DMS 273 treated with DMSO at 0.1 percent for 48 hours (cell line): ENCODE data around the gene TTF1.
"Not testable (repeated sequence)": the region's sequence is repeated elsewhere in the genome, so short reads cannot be mapped to it uniquely, and the experiment has no call there.

Experiments used
- DNase-seq: peaks from one replicate; lab custom pipeline; 2025; lab: John Stamatoyannopoulos, UW

The TTF1 gene

DNA sequence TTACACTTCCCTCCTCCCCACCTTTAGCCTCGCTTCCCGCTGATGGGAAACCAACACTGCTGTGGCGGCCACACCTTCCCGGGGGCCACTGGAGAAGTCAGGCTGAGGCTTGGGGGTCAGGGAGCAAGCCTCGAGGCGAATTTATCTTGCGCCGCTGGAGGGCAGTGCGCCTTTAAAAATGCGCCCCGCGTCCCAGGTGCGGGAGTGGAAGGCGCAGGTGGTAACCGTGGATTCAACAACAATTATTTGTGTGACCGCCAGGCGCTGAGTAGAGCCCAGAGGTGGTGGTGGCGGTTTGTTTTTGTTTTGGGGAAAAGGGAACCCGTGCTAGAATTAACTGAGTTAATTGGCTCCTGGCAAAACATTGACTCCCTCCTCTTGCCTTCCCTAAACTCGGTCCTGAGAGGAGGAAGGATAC is 4.5 kb upstream of the TTF1 start:
- DNase-seq, result peak; percentile 12

DNA sequence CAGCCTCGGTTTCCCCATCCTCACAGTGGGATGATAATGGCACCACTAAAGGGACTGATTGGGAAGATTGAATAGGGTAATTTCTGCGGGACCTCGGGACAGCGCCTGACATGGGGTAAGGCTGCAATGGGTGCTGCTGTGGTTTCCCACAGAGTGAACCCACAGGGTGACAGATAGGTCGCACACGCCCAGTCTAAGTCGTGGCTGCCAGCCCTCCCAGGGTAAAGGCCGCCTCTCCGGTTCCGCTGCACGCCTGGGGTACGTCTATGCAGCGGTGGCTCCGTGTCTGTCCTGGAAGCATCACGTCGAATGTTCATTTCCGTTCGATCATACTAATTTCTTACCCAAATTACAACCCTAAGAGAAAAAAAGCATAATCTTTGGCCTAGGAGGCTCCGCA is 4.0 kb upstream of the TTF1 start:
- no peak for DNase-seq

DNA sequence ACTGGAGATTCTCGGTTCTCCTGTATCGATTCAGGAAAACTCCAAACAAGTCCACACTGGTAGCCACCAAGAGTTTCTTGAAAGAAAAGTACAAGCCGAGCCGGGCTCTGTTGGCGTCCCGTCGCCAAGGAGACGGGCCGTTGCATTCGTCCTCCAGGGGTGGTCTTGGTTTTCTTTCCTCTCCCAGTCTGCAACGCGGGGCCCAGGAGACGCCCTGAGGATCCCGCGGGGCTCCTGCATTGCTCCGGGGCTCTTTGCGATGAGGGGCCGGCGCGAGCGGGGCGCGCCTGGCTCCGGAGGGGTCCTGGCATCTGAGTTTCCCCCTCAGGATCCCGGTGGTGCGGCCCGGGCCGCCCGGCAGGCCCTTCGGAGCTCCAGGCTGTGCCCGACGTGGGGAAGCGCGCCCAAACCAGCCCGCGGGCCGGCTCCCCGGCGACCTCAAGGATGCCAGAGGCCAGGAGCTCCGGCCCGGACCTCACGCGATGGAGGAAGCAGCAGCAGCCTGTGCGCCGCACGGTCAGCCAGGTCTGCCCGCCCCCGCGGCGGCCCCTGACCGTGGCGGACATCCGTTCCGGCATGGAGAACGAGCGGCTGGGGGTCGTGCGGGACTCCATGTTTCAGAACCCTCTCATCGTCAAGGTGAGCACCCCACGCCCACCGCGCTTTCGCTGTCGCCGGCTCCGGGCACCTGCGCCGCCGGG is 3.3 kb upstream of the TTF1 start, which contains the start of gene CFAP77:
Gene CFAP77 (plus strand): TSS at position 384 of the 701 bp plus-strand sequence. CDS start 61 bp downstream, at position 445.
- no peak for DNase-seq

DNA sequence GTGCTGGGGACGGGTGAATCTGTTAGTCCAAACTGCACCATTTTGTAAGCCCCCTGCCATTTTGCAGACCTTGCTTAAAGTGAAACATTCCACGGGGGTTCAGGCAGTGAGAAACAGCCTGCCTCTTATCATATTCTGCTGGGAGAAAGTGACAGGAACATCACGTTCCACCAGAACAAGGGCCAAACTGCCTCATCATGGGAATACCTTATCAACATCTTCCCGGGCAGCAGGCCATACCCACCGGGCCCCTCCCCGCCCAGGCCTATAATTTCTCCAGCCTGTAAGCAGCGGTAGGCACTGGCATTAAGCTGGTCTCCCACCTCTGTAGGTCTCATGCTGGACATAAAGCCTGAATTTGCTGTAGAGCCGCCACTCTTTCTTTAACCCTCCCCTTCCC is 1.9 kb upstream of the TTF1 start:
- DNase-seq, result no peak

DNA sequence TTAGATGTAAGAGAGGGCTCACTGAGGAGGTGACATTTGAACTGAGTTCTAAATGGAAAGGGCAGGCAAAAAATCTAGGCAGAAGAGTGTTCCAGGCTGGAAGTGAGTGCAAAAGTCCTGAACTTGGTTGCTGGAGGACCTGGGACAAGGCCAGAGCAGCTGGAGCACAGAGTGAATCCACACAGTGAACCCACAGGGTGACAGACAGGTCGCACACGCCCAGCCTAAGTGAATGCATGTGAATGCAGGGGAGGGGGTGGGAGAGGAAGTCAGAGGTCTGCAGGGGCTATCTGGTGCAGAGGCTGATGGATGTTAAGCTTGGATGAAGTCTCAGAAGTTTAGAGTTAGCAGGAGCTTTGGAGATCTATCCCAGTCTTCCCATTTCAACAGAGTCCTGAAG is 556 bp upstream of the TTF1 start:
- DNase-seq, result no peak

DNA sequence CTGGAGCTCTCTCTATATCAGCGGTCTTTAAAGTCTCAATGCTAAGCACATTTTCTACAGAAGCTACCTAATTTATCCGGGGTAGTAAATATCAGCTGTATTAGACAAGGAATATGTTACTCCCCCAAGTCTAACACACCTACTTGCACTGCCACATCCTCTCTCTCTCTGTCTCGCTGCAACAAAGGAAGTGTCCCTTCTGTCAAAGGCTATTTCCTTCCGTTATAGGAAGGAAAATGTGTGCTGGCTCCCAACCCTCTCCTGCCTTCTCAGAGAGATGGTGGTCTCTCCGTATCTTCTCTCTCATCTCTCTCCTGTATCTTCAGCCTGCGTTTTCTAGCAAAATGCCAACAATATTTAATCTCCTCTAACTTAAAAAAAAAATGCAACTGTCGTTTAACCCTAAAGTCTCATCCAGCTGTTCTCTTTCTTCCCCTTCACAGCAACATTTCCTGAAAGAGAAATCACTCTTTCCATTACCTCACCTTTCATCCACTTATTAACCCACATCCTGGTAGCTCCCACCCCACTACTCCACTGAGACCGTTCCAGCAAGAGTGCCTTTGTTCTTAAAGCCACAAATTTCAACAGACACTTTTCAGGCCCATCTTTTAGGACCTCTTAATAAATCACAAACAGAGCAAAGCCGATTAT is 2.3 kb downstream of the TTF1 start:
- no peak for DNase-seq

DNA sequence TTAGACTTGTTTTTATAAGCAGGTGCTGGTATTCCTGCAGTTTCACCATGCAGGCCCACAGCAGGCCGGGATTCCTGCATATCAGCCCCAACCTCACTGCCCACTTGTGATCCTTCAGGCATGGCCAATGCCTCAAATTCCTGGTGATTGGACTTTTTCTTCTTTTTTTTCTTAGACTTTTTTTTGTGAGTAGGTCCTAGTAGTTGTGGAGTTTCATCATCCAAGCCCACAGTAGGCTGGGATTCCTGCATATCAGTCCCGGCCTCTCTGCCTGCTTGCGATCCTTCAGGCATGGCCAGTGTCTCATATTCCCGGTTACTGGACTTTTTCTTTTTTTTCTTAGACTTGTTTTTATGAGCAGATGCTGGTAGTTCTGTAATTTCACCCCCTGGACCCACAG is 4.8 kb downstream of the TTF1 start:
- DNase-seq, result no peak

DNA sequence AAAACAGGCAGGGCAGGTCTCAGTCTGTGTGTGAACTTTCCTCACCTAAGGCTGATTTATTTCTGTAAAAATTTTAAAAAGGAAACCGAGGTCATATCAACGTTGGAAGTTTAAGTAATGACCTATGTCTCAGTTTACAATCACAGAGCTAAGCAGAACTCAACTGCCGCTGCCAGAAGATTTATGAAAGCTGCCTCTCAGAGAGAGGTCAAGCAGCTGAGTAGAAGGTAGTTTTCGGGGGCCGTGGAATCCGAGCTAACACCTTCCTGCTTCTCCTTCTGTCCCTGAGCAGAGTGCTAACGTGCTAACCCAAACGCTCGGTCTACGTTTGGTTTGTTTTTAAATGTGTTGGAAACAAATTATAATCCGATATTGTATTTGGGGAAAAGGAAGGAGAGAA is 11.1 kb downstream of the TTF1 start:
- no peak for DNase-seq

DNA sequence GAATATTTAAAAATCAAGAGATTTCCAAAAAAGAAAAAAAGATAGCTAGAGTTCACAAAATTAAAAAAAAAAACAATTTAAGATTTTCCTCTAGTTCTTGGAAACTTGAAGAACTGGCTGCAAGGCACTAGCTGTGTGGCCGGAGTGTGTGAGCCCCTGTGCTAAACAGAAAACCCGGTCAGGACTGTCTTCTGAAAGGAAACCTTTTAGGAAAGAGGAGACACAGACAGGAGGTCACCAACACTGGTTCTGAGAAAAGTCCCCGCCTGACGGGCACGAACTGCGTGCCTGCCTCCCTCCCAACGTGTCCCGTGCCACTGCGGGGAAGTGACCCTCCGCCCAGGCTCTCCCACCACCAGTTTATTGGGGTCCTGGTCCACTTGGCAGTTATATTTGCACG is 15.2 kb downstream of the TTF1 start:
- DNase-seq, result no peak

DNA sequence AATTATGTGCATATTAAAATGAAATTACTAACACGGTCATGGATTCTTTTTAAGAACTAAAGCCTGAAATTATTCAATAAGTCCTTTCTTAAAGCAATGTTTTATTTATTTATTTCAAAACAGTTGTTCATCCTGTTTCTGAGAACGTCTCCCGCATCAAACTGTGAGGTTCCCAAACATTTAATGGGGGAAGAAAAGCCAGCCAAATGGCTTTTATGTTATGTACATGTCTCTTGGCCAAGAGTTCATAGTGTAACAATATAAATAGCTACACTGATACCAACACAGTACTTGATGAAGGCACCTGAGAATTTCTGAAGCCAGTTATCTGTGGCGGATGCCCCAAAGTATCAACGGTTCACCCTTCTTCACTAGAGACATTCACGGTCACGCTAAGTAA is 15.7 kb downstream of the TTF1 start:
- DNase-seq, result no peak

DNA sequence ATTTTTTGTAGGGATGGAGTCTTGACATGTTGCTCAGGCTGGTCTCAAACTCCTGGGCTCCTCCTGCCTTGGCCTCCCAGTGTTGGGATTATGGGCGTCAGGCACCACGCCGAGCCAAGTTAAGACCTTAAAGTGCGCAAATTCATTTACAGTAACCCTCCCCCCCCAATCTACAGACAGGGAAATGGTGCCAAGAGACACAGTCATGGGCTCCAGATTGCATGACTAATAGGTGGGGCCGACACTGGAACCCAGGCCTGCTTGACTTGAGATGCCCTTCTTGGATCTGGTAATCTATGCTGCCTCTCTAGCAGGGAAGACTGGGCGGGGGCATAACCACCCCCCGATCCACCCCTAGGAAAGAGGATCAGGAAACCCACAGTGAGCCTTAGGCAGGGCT is 19.5 kb downstream of the TTF1 start:
- no peak for DNase-seq

DNA sequence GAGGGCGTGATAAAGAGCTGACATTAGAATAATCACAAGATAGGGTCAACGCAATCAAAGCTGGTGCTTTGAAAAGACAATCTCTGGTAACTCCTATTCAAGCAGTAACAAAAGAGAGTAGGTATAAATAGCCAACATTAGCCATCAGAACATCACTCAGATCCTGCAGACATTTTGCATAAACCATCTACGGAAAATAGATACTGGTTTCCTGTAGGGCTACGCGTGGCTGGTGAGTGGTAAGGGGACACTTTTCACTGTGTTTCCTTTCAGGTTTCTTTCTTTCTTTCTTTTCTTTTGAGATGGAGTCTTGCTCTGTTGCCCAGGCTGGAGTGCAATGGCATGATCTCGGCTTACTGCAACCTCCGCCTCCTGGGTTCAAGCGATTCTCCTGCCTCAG is 22.3 kb downstream of the TTF1 start:
- no peak for DNase-seq

DNA sequence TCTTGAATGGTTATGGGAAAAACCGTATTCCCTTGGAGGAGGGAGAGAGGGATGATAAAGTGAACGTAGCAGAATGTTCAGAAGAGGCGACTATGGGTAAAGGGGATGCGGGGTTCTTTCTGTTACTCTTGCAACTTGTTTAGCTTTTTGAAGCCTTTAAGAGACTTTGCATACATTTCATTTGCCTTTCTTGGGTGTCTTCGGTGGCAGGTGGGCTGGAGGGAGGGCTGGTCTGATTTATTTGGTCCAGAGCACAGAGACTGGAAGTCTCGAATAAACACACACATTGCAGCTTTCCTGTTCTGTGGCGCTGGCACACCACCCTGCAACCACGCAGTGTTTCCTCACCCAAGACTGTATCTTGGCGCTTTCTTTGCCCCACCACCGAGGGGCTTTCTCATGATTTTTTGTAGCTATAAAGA is 23.2 kb downstream of the TTF1 start:
- DNase-seq, result no peak

DNA sequence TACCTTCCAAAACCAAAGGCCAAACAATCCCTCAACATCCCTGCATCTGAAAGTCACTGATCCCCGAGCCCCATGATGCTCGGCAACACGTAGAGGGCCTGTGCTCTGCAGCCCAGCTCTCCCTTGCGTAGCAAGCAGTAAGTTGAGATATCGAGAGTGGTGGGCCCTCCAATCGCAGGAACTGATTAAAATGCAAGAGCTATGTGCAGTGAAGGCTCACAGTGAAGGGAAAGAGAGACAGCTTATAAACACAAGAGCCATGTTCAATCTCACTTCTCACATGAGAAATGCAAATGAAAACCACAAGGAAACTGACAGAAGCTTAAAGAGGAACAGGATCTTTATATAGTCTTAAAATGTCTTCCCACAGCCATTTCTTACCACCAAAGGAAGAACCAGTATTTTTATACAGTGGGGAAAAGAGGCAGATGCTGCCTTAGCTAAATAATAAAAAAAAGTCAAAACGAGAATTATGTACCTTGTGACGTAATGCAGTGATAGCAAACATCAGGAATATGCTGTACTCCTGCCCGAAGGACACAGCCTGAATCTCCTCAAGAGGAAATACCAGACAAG is 24.6 kb downstream of the TTF1 start:
- no peak for DNase-seq

DNA sequence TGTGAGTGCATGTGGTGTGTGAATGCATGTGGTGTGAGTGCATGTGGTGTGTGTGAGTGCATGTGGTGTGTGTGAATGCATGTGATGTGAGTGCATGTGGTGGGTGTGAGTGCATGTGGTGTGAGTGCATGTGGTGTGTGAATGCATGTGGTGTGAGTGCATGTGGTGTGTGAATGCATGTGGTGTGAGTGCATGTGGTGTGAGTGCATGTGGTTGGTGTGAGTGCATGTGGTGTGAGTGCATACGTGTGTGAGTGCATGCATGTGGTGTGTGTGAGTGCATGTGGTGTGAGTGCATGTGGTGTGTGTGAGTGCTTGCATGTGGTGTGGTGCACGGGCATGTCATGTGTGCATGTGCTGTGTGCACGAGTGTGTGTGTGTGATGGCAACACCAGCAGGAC is 28.2 kb downstream of the TTF1 start:
- DNase-seq, result not testable (repeated sequence)

DNA sequence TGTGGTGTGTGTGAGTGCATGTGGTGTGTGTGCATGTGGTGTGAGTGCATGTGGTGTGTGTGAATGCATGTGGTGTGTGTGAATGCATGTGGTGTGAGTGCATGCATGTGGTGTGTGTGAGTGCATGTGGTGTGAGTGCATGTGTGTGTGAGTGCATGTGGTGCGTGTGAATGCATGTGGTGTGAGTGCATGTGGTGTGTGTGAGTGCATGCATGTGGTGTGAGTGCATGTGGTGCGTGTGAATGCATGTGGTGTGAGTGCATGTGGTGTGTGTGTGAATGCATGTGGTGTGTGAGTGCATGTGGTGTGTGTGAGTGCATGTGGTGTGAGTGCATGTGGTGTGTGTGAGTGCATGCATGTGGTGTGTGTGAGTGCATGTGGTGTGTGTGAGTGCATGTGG is 28.9 kb downstream of the TTF1 start:
- DNase-seq, result not testable (repeated sequence)

DNA sequence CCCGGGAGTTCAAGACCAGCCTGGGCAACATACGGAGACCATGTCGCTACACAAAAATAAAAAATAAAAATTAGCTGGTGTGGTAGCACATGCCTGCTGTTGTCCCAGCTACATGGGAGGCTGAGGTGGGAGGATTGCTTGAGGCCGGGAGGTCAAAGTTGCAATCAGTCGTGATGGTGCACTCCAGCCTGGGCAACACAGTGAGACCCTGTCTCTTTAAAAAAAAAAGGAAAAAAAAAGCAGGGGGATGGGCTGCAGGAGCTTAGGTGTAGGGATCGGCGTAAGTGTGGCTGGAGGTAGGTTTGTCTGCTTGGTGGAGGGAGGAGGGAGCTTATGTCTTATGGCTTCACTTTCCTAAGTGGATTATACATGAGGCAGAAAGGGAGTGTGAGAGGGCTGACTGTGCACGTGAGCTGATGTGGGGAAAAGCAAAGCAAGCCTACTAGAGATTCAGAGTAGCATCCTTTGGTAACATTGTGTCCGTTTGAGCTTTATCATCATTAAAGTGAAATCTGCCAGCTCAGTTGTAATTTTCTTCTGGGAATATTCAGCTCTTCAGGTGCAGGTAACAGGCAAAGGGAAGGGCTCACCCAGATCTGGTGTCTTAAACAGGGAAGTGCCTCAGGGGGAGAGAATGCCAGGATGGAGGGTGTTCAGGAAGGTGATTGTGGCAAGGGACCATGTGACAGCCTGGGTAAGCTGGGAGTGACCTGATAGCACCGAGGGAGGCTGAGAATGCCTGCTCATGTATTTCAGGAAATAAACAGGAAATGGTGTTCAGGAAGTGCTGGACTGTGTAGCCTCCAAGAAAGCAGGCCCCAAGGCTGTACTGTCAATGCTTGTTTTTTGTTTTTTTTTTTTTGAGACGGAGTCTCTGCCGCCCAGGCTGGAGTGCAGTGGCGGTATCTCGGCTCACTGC is 34.2 kb downstream of the TTF1 start:
- DNase-seq, result no peak

DNA sequence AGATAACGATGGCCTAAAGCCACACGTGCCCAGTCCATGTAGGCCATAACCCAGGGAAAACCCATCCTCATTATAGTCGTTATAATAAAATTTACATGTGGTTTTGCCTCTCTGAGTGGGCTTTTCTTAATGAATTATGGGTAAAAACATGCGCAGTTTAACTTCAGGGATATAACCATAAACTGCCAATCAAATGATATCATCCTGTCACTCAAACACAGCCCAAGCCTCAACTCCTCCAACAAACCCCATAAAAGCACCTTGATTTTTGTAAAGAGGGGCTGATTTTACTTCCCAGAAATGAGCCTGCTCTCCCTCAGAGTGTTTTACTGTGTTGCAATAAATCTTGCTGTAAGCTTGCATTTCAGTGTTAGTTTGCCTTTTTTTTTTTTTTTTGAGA is 36.0 kb downstream of the TTF1 start:
- no peak for DNase-seq

DNA sequence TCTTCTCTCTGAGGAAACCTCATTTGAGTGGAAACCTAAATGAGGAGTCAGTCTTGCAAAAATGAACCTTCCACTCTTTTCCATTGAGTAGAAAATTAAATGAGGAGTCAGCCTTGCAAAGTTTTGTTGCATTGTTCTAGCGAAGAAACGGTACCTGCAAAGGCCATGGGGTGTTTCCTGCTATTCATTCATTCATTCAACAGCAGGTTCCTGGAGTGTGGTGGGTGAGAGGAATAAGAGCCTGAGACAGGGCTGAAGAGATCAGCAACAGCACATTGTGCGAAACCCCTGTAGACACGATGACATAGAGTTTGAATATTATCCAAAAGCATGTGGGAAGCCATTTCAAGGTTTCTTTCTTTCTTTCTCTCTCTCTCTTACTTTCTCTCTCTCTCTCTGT is 37.2 kb downstream of the TTF1 start:
- no peak for DNase-seq

DNA sequence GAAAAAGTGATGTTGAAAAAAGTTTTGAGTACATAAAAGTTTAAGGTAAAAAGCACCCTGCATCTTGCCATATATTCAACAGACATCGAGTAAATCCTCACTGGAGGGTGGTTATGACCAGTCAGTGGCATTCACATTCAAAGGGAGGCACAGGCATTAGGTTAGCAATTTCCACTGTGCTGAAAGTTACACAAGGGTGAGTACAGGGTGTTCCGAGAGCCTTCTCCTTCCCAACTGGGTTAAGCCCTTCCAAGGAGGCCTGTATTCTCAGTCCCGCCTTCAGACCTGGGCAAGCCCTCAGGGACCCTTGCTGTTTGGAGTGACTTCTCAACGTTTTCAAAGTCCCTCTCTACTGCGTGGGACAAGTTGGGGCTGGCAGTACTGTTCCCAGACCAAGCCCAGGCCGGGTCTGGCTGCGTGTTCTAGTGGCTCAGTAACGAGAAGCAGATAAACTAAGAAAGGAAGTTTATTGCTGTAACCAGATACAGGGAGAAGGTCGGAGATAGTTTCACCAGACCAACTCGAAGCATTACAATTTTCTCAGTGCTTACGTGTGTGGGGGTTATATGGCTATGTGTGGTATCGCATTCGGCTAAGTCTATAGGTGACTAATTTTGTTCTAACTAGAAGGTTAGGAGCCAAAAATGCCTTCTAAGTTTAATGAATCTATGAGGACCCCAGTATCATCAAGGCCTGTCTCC is 38.9 kb downstream of the TTF1 start:
- DNase-seq, result no peak

DNA sequence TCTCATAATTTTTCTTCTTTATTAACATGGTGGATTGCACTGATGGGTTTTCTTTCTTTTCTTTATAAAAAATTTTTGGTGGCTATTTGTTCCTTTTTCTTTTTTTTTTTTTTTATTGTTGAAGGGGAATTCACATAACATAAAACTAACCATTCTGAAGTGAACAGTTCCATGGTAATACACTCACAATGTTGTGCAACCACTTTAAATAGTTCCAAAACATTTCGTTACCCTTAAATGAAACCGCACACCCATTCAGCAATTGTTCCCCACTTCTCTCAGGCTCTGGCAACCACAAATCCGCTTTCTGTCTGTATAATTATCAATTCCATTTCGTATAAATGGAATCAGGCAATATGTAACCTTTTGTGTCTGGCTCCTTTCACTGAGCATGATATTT is 40.2 kb downstream of the TTF1 start:
- DNase-seq, result no peak

DNA sequence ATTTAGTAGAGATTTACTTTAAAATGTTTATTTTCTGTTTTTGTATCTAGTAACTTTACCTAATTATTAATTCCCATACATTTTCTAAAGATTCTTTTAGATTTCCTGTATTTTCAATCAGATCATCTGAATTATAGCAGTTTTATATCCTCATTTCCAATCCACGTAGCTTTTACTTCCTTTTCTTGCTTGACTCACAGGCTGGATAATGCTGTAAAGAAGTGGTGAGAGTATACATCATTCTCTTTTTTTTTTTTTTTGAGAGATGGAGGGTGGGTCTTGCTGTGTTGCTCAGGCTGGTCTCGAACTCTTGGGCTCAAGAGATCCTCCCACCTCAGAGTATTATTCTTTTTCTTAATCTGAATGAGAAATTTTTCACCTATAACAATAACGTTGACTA is 40.7 kb downstream of the TTF1 start:
- DNase-seq, result no peak
